Body of pancreas (tissue), 4 donors: ENCODE results near the gene ROBO1. TPM values are rescaled to one million over a fixed set of nuclear protein-coding genes. Genes with fewer than 3 reads are reported as not detected.

ENCODE experiments used
- ATAC-seq: fragments of 150-250 bp; one replicate; pipeline ENCODE4 v1.9.1; 2016
- DNase-seq, 4 donors: peaks; one replicate each; pipeline ENCODE4 v3.0.0-alpha.2; 2019
- H3K27ac ChIP-seq, 4 donors: fragments of 200-600 bp; sonication (generic); 1 replicate in 3 of 4; 2 replicates in 1 of 4; pipeline versions ENCODE4 v1.5.1 to v1.6.1; 2016 to 2019; ENCODE audit warnings: mild to moderate bottlenecking in 1 of 4, mixed read lengths in 1 of 4, moderate library complexity in 1 of 4
- H3K27me3 ChIP-seq, 2 donors: fragments of 200-600 bp; sonication (generic); one replicate each; pipeline ENCODE4 v1.6.0; 2016; ENCODE audit warnings: mild to moderate bottlenecking in 1 of 2
- H3K36me3 ChIP-seq, 2 donors: fragments of 200-600 bp; sonication (generic); replicated peaks in 1 of 2; 2 replicates each; pipeline ENCODE4 v1.5.1; 2016; ENCODE audit warnings: low read depth in 2 of 2; ENCODE audit not compliant: insufficient read depth in 1 of 2
- H3K4me1 ChIP-seq: fragments of 200-600 bp; sonication (generic); one replicate; pipeline ENCODE4 v1.6.0; 2016
- H3K4me3 ChIP-seq, 2 donors: fragments of 200-600 bp; sonication (generic); 1 replicate in 1 of 2; 2 replicates in 1 of 2; pipeline ENCODE4 v1.5.1; 2016 to 2019
- H3K9me3 ChIP-seq, 3 donors: fragments of 200-600 bp; sonication (generic); 1 replicate in 2 of 3; 2 replicates in 1 of 3; pipeline ENCODE4 v1.5.1; 2016
- CTCF ChIP-seq, 7 experiments: fragments of 450-650 bp in 4 of 7; fragments of 200-600 bp in 3 of 7; sonication (generic) in 3 of 7; IDR thresholded peaks; one replicate each; pipeline ENCODE4 v1.5.1; 2016 to 2019; ENCODE audit warnings: antibody characterized with exemption in 7 of 7
- POLR2A ChIP-seq, 3 donors: fragments of 450-650 bp; IDR thresholded peaks; one replicate each; pipeline ENCODE4 v1.6.1; 2016; ENCODE audit warnings: antibody characterized with exemption in 3 of 3, mild to moderate bottlenecking in 2 of 3
- WGBS, 2 donors: methylation state at CpG; one replicate each; pipeline ENCODE4 v1.1.5; 2017; 5-methylcytosine and 5-hydroxymethylcytosine counted together
- intact Hi-C: fragments of 100-400 bp; cut with DNase I; formaldehyde crosslinking; loops from one replicate; pipeline ENCODE4 v1.15.1; 2023
- total RNA-seq, 2 donors: library from RNA; depleted of rRNA; stranded (reverse); fragments of >200 nt; gene quantifications; one replicate each; pipeline ENCODE4 v1.1.0, GENCODE V29; 2016

Gene ROBO1
- total RNA-seq, 2 donors from 2014 or later = 3.9 to 9.9 TPM

GRCh38 chr3:79653266-79653830 lies 114.5 kb downstream of the ROBO1 start:
- Histone ChIP-seq H3K36me3 (no peaks in the 10 kb centered on the region), H3K27ac (no peak overlapping the region), H3K27me3 (no peaks in the 10 kb centered on the region), H3K4me1 (no peaks in the 10 kb centered on the region), H3K9me3 (no peaks in the 10 kb centered on the region), H3K4me3 (no peak overlapping the region)
- TF ChIP-seq POLR2A (IDR thresholded peaks at IDR 0.05) (no peak), CTCF (IDR thresholded peaks at IDR 0.05) (no peak)
- no peak for ATAC-seq
- DNase-seq = no peak
- 57 to 65% methylated on average over 4 of the region's 4 CpGs for WGBS, 2 donors
- intact Hi-C loops = no loop called here

- 21 to 22% methylated on average over 7 of the region's 7 CpGs for WGBS, 2 donors
- Histone ChIP-seq H3K4me1 (no peaks in the 10 kb centered on the region), H3K27ac (no peak overlapping the region), H3K36me3 (no peaks in the 10 kb centered on the region), H3K27me3 (no peaks in the 10 kb centered on the region), H3K9me3 (no peaks in the 10 kb centered on the region), H3K4me3 (no peak overlapping the region)
- ATAC-seq = no peak
- intact Hi-C loops = no loop called here
- peak in 2 of 4 donors; percentile 4 to 12 for DNase-seq
- TF ChIP-seq CTCF (IDR thresholded peaks at IDR 0.05) = no peak
- TF ChIP-seq POLR2A (IDR thresholded peaks at IDR 0.05) = no peak
These were observed 116.2 kb downstream of the ROBO1 start for GRCh38 chr3:79651536-79652065.

- no peaks in the 10 kb centered on the region for H3K27me3 ChIP-seq
- H3K9me3 ChIP-seq = no peaks in the 10 kb centered on the region
- no peaks in the 10 kb centered on the region for H3K36me3 ChIP-seq
- H3K27ac ChIP-seq = no peak overlapping the region
- intact Hi-C loops = no loop called here
- H3K4me1 ChIP-seq = no peaks in the 10 kb centered on the region
- TF ChIP-seq CTCF (IDR thresholded peaks at IDR 0.05) (no peak), POLR2A (IDR thresholded peaks at IDR 0.05) (no peak)
- no peak overlapping the region for H3K4me3 ChIP-seq
- no peak for DNase-seq
- no peak for ATAC-seq
- 74 to 78% methylated on average over 2 of the region's 2 CpGs for WGBS, 2 donors
These were observed 127.9 kb downstream of the ROBO1 start for GRCh38 chr3:79639855-79640254.

- ATAC-seq = no peak
- no peak for DNase-seq
- WGBS, 2 donors = 40 to 52% methylated on average over 4 of the region's 4 CpGs
- H3K4me1 ChIP-seq = no peaks in the 10 kb centered on the region
- no peaks in the 10 kb centered on the region for H3K27me3 ChIP-seq
- intact Hi-C loops = no loop called here
- no peak overlapping the region for H3K4me3 ChIP-seq
- no peak for TF ChIP-seq POLR2A (IDR thresholded peaks at IDR 0.05)
- TF ChIP-seq CTCF (IDR thresholded peaks at IDR 0.05) = no peak
- H3K36me3 ChIP-seq = no peaks in the 10 kb centered on the region
- no peak overlapping the region for H3K27ac ChIP-seq
- no peaks in the 10 kb centered on the region for H3K9me3 ChIP-seq
These were observed 131.4 kb downstream of the ROBO1 start for GRCh38 chr3:79636372-79636771.

- H3K9me3 ChIP-seq = no peaks in the 10 kb centered on the region
- intact Hi-C loops = no loop called here
- TF ChIP-seq POLR2A (IDR thresholded peaks at IDR 0.05) = no peak
- TF ChIP-seq CTCF (IDR thresholded peaks at IDR 0.05) = no peak
- H3K27me3 ChIP-seq = no peaks in the 10 kb centered on the region
- WGBS, 2 donors = 36 to 38% methylated on average over 1 of the region's 1 CpG
- no peak overlapping the region for H3K27ac ChIP-seq
- DNase-seq (no peak), ATAC-seq (no peak)
- H3K4me3 ChIP-seq = no peak overlapping the region
- H3K36me3 ChIP-seq = no peaks in the 10 kb centered on the region
- no peaks in the 10 kb centered on the region for H3K4me1 ChIP-seq
These were observed 135.0 kb downstream of the ROBO1 start for GRCh38 chr3:79632842-79633241.
